Heart left ventricle (tissue), 16 donors: Measurements from ENCODE around the gene PCCA. TPM values are rescaled to one million over a fixed set of nuclear protein-coding genes. Genes with fewer than 3 reads are reported as not detected.
A peak's percentile ranks its signal among the peaks of the same experiment; 100 is the strongest.

ENCODE experiments used
- ATAC-seq, 4 donors: fragments of 200-7000 bp; cut with Tn5 transposase; one replicate each; pipeline ENCODE4 v1.9.1; 2020 to 2022; ENCODE audit warnings: moderate library complexity in 4 of 4, mild to moderate bottlenecking in 3 of 4, moderate number of reproducible peaks in 1 of 4
- DNase-seq, 5 donors: peaks; one replicate each; pipeline ENCODE4 v3.0.0-alpha.2; 2020
- H3K27ac ChIP-seq, 12 donors: fragments of 200-600 bp; sonication (generic) in 4 of 12; one replicate each; pipeline versions ENCODE4 v1.5.0 to v1.8.0; 2016 to 2022; ENCODE audit warnings: mild to moderate bottlenecking in 2 of 12
- H3K27me3 ChIP-seq, 9 donors: fragments of 200-600 bp; sonication (generic) in 2 of 9; one replicate each; pipeline versions ENCODE4 v1.5.1 to v1.8.0; 2016 to 2022; ENCODE audit warnings: mild to moderate bottlenecking in 3 of 9
- H3K36me3 ChIP-seq, 9 donors: fragments of 200-600 bp; sonication (generic) in 2 of 9; one replicate each; pipeline versions ENCODE4 v1.5.0 to v1.8.0; 2018 to 2022; ENCODE audit warnings: mild to moderate bottlenecking in 2 of 9
- H3K4me1 ChIP-seq, 12 donors: fragments of 200-600 bp; sonication (generic) in 4 of 12; one replicate each; pipeline versions ENCODE4 v1.5.0 to v1.8.0; 2016 to 2022; ENCODE audit warnings: mild to moderate bottlenecking in 3 of 12
- H3K4me3 ChIP-seq, 12 donors: fragments of 200-600 bp; sonication (generic) in 4 of 12; one replicate each; pipeline versions ENCODE4 v1.5.0 to v1.8.0; 2017 to 2022; ENCODE audit warnings: mild to moderate bottlenecking in 9 of 12, moderate library complexity in 4 of 12
- H3K9me3 ChIP-seq, 12 donors: fragments of 200-600 bp; sonication (generic) in 4 of 12; one replicate each; pipeline versions ENCODE4 v1.5.0 to v1.8.0; 2016 to 2022; ENCODE audit warnings: mild to moderate bottlenecking in 1 of 12
- CTCF ChIP-seq, 12 donors: fragments of 200-600 bp; sonication (generic) in 4 of 12; IDR thresholded peaks; one replicate each; pipeline versions ENCODE4 v1.5.0 to v1.8.0; 2018 to 2022; ENCODE audit warnings: antibody characterized with exemption in 12 of 12, mild to moderate bottlenecking in 5 of 12
- POLR2A ChIP-seq, 2 donors: fragments of 450-650 bp; IDR thresholded peaks; one replicate each; pipeline ENCODE4 v1.6.1; 2017; ENCODE audit warnings: antibody characterized with exemption in 2 of 2, mild to moderate bottlenecking in 2 of 2, moderate library complexity in 2 of 2
- WGBS, 4 donors: extraction: QIAGEN DNeasy Blood & Tissue Kit in 2 of 4; methylation state at CpG; one replicate each; pipeline versions ENCODE4 v1.1.5 to v1.1.7; 2013 to 2018; 5-methylcytosine and 5-hydroxymethylcytosine counted together
- intact Hi-C, 10 donors: fragments of 100-400 bp; cut with DNase I; formaldehyde crosslinking; loops; one replicate each; pipeline versions ENCODE4 v1.11.1 to v1.14.2; 2022
- polyA plus RNA-seq, 2 donors: library from polyadenylated mRNA; stranded (reverse); fragments of 200-250 nt; gene quantifications; one replicate each; pipeline ENCODE4 v1.2.3, GENCODE V29; 2013
- total RNA-seq, 9 donors: library from RNA; depleted of rRNA in 2 of 9; stranded (reverse); fragments of >200 nt in 2 of 9; fragmentation: NEBNext Ultra II Directional in 3 of 9; extraction: Animal tissue kit (Norgen Biotek cat#: 25700) in 3 of 9; gene quantifications; one replicate each; pipeline versions ENCODE4 v1.1.0 to v1.2.4, GENCODE V29; 2016 to 2023
- donor health status: ischemic (EF 13 %, LVEDD 7.1; RV severe dilation, severe dysfunction).
- donor health status: healthy with polysubstance abuse.
- donor health status: DM: no; HTN: yes; CAD: no.
- donor health status: DM: no; HTN: no; CAD: no.
- donor health status: ischemic (EF 25% LVEDD 6.9; RV normal size, moderate dysfunction).
- donor health status: ischemic (EF 25% LVEDD 5.7; RV mildly dilated, moderate dysfunction).
- donor health status: healthy.
- donor health status: DM: yes; HTN: yes; CAD: no.
- donor health status: ischemic (EF 35%, LVEDD 5.7; RV mildly dilated, moderate dysfunction).
- donor health status: nonischemic (EF 11% LVEDD 7.7; RV severe dilation, severe dysfunction).
- donor health status: DM: yes; HTN: yes; CAD: no.
- donor health status: PGD.
- donor health status: ischemic (EF 29% LVEDD 5.4; RV normal size, mild dysfunction).
- donor health status: nonischemic (EF 23%, LVEDD 6.1; RV moderate dilation, normal function).

The PCCA gene
- total and polyA plus RNA-seq, 11 donors = 25.6 to 67.0 (median 40.9) TPM

- H3K4me3 ChIP-seq = no peak overlapping the region
- ATAC-seq (no peak), DNase-seq (no peak)
- H3K27ac ChIP-seq = no peak overlapping the region
- H3K36me3 ChIP-seq = no peaks in the 10 kb centered on the region
- 94 to 96% (median 94%) methylated on average over 9 of the region's 9 CpGs for WGBS, 4 donors
- intact Hi-C loops = no loop called here
- H3K9me3 ChIP-seq = peaks cover 0 to 2% (median 0%) of the 10 kb centered on the region in 12 donors
- no peaks in the 10 kb centered on the region for H3K27me3 ChIP-seq
- no peaks in the 10 kb centered on the region for H3K4me1 ChIP-seq
- TF ChIP-seq CTCF (IDR thresholded peaks at IDR 0.05) (no peak), POLR2A (IDR thresholded peaks at IDR 0.05) (no peak)
These were observed 460.4 kb downstream of the PCCA start for GRCh38 chr13:100549316-100549715.

- Histone ChIP-seq H3K4me3 (no peak overlapping the region), H3K9me3 (peaks cover 0 to 11% (median 0%) of the 10 kb centered on the region in 12 donors), H3K27ac (no peak overlapping the region), H3K36me3 (no peaks in the 10 kb centered on the region), H3K27me3 (no peaks in the 10 kb centered on the region), H3K4me1 (no peaks in the 10 kb centered on the region)
- 90 to 93% (median 92%) methylated on average over 11 of the region's 11 CpGs for WGBS, 4 donors
- intact Hi-C loops = no loop called here
- no peak for TF ChIP-seq POLR2A (IDR thresholded peaks at IDR 0.05)
- TF ChIP-seq CTCF (IDR thresholded peaks at IDR 0.05) = no peak
- ATAC-seq (peak in 1 of 4 donors; percentile 18), DNase-seq (no peak)
These were observed 463.9 kb downstream of the PCCA start for GRCh38 chr13:100552755-100553154.

GRCh38 chr13:100559886-100560285, 471.0 kb downstream of the PCCA start:
- WGBS, 4 donors = 91 to 94% (median 92%) methylated on average over 8 of the region's 8 CpGs
- H3K27me3 ChIP-seq = no peaks in the 10 kb centered on the region
- no peak for TF ChIP-seq CTCF (IDR thresholded peaks at IDR 0.05)
- TF ChIP-seq POLR2A (IDR thresholded peaks at IDR 0.05) = no peak
- no peaks in the 10 kb centered on the region for H3K4me1 ChIP-seq
- H3K9me3 ChIP-seq = peaks cover 0 to 6% (median 0%) of the 10 kb centered on the region in 12 donors
- H3K27ac ChIP-seq = no peak overlapping the region
- H3K36me3 ChIP-seq = no peaks in the 10 kb centered on the region
- no peak for ATAC-seq
- DNase-seq = no peak
- intact Hi-C loops = no loop called here
- no peak overlapping the region for H3K4me3 ChIP-seq

- no peak overlapping the region for H3K27ac ChIP-seq
- no peak overlapping the region for H3K4me3 ChIP-seq
- peaks cover 0 to 1% (median 0%) of the 10 kb centered on the region in 12 donors for H3K9me3 ChIP-seq
- TF ChIP-seq CTCF (IDR thresholded peaks at IDR 0.05) = no peak
- TF ChIP-seq POLR2A (IDR thresholded peaks at IDR 0.05) = no peak
- no peaks in the 10 kb centered on the region for H3K4me1 ChIP-seq
- peak in 3 of 4 donors; percentile 18 to 41 (median 37) for ATAC-seq
- H3K27me3 ChIP-seq = no peaks in the 10 kb centered on the region
- intact Hi-C loops = no loop called here
- WGBS, 4 donors = 83 to 87% (median 85%) methylated on average over 15 of the region's 15 CpGs
- DNase-seq = no peak
- H3K36me3 ChIP-seq = no peaks in the 10 kb centered on the region
These were observed 471.7 kb downstream of the PCCA start for GRCh38 chr13:100560498-100561157.
